ENCODE measurements around the gene DNAH14.

DNAH14 gene

GRCh38 chr1:225413708-225414375 is 484.4 kb downstream of the DNAH14 start:
- DNase-seq = no peak

- DNase-seq = no peak
Observed at GRCh38 chr1:225415307-225415706, 485.8 kb downstream of the DNAH14 start.

GRCh38 chr1:225415967-225416745 is 486.7 kb downstream of the DNAH14 start:
- DNase-seq = no peak

DNA sequence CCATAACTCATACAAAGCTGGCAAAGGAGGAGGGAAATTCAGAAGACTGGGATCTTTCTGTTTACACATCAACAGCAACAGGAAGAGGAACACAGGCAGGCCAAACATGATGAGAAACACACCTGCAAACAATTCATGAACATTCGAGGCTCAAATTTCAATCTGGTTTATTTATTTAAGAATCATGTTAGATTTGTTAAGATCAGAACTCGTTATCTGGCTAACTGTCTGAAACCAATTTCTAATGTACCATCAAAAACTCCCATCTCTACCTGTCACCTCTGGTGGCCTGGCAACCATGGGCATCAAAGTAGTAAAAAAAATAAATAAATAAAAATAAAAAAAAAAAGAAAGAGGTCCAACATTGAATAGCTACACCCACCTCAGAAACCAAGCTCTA is 488.6 kb downstream of the DNAH14 start:
- DNase-seq = no peak

- no peak for DNase-seq
Observed at GRCh38 chr1:225418598-225418997, 489.1 kb downstream of the DNAH14 start.

DNA sequence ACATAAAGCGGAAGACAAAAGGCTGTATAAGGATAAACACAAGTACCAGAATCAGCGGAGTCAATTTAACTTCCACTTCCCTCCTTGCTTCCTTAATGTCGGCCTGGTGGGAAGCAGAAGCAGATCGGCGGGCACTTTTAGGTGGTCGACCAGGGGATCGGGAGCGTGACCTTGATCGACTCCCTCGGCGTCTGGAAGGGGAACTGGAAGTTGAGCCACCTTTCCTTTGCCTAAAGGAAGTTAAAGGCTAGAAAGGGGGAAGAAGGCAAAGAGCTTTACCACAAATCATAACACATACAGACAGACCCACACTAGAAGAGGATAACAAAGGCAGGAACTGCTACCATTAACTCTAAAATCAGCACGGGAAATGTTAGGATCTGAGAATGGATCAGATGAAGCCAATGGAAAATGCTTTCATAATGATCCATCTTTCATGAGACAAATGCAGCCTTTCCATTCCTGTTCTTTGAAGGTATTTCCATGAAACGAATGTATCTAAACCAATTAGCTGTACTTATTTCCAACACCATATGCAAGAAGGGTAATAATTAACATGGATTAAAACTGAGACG is 492.6 kb downstream of the DNAH14 start:
- no peak for DNase-seq

DNA sequence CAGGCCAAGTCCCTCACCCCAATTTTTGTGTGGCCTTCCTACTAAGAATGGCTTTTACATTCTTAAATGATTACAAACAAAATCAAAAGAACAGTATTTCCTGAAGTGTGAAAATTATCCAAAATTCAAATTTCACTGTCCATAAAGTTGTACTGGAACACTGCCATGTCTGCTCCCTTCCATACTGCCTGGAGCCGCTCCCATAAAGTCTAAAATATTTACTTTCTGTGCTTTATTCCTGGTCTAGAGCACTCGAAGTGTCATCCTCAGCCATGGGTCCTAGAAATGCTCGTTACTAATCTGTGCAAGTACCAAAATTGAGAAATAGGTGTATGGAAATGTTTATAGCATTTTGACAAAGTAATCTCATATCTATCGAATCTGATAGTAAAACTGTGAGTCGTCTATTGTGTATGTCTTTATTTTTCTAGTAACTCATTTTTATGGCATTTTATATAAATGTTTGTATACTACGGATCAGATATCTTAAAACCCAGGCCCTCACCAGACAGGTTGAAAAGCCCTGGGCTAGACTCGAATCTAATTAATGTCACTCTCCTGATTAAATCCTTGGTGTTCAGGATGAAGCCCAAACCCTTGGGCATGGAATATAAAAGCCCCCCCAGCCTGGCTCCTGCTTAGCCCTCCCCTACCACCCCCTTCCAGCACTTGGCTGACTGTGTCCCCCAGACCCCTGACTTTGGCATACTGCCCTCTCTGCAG is 493.5 kb downstream of the DNAH14 start:
- DNase-seq = no peak

DNA sequence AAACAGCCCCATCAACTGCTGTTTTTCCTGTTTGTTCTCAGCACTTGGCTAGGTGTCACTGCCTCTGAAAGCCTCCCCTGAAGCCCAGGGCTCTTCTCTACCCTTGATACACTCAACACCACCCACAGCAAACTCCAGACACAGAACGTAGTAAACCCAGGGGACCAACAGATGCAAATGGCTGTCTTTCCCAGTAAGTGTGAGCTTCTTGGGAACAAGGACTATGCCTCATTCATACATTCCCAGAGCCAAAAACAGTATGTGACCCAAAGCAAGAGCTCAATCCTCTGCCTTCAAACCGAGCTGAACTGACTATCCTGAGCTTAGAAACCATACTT is 494.0 kb downstream of the DNAH14 start:
- DNase-seq = no peak

GRCh38 chr1:225424562-225425200 is 495.2 kb downstream of the DNAH14 start:
- DNase-seq = no peak

DNA sequence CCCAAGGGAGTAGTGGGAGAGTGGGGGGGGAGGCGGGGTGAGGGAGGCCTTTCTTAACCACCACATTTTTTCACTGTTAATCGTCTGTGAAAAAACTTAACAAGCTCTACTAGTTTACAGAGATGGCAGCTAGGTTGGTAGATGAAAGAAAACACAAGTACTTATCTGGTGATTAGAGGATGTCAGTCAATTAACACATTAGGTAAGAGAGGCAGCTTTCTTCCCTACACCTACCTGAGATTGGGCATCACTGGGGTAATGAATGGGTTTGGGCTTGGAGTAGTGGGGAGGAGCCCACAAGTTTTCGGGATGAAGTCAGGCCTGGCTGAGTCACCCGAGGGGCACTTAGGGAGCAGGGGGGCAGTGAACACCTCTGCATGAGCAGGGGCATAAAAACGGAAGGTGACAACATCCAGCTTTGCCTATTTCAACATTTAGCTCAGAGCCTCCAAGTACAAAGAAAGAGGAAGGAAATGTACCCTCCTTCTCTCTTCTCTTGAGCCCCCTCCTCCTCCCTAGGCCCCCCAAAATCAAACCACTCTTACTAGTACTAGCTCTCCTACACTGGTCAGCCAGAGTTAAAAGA is 495.8 kb downstream of the DNAH14 start:
- DNase-seq = no peak

DNA sequence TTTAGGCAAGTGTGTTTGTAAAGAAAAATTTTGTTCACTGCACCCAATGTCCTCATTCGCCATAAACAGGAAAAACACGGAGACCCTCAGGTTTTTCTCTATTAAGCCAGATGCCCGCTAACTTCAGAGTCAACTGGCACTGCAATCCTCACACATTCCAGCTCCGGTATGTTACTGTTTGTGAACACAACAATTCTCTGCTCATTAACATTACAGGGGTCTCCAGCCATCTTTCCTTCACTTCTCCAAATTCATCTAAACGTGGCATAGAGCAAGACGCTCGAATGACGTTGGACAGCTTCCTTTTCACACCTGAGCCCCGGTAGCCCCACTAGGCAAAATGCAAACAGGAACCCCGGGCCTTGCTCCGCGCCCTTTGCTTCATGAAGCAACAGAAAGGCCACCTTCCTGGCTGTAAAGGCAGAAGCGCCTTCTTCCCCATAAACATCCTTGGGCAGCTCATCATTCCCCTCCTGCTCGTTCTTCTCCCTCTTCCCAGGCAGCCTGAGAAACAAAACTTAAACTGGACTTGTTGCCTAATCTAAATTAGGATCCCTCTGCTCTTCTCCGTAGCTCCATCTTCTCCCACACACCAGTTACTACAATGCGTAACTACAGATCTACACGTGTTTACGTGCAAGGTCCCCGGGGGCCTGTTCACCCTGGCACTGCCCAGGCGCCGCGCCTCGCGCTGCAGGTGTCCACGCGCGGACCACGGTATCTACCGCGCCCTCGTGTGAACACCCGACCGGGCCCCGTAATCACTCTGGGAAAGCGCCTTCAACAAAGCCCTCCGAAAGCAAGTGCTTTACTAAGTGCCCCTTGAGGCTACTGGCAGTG is 497.1 kb downstream of the DNAH14 start:
- DNase-seq = peak; percentile 49

- peak; percentile 76 for DNase-seq
Observed at GRCh38 chr1:225427235-225428067, 498.0 kb downstream of the DNAH14 start, which contains the start of gene LBR. LBR (minus strand) TSS chr1:225428038; CDS start chr1:225424075, 3,963 bp downstream.

DNA sequence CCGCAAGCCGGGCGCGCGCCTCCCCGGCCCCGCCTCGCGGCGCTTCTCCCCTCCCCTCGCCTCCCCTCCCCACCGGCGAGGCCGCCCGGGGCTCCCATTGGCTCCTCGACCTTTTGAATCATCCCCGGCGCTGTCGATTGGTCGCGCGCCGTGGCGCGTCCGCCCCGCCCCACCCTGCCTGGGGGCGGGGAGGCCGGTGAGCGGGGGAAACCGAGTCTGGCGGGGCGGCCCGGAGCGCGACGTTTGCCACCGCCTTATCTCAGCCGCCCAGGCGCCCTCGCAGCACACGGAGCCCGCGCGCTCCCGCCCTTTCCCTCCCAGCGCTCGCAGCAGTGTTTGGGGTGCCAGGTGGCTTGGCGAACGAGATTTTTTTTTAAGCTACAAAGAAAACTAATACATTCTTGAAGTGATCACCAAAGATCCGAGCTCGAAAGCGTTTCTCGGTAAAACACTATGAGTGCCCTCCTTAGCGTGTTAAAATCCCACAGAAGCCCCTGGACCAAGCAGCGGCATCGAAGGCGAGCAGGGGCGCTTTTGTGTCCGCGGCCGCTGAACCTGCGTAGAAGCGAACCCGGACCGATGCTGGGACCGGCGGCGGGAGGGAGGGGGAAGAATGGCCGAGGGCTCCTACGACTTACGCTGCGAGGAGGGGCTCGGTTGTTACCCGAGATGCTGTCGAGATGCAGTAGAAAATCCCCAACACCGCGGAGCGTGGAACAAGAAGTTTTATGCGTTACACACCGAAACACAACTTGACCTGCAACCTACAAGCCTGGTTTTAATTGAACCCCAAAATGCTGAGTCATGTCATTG is 498.8 kb downstream of the DNAH14 start:
- peak; percentile 96 for DNase-seq

DNA sequence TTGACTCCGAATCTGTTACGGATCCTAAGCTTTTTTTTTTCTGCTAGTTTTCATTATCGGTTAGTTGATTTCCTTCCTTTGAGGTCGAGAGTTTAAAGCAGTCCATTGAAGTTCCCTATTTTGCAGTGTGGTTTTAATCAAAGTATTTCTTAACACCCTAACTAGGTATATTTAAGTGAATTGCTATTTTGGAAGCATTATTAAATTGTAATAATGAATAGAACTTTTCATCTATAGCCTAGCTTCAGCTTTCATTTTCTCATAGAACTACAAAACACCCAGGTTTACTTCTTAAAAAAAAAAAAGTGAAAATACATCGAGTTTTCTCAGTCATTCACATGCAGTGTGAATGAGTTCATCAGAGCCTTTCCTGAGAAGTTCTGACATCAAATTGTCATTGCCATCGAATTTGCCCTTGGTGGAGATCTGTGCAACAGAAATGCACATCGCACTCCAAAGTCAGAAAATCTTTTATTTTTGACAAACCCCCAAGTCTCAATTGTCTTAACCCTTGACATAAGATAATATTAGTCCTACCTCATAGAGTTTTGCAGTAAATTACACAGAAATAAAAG is 499.5 kb downstream of the DNAH14 start:
- no peak for DNase-seq

GRCh38 chr1:225430301-225430700 is 500.8 kb downstream of the DNAH14 start:
- DNase-seq = no peak

GRCh38 chr1:225431081-225431863 is 501.8 kb downstream of the DNAH14 start:
- no peak for DNase-seq

DNA sequence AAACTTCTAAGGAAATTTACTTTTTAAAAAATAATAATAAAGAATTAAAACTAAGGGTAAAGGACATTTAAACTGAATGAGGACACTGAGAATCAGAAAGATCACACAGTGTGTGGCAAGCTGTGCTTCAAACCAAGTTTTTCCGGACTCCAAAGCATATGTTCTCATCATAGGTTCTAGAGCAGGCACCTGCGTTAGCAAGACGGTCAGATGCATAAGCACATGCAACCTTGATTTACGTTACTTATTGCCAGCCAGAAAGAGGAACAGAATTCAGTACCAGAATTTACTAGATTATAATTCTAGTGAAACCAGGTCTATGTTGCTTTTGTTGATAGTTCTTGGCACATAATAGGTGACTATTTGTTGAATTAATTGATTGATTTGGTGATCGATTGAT is 504.6 kb downstream of the DNAH14 start:
- no peak for DNase-seq

GRCh38 chr1:225435076-225435475 is 505.6 kb downstream of the DNAH14 start:
- no peak for DNase-seq

GRCh38 chr1:225435487-225435886 is 506.0 kb downstream of the DNAH14 start:
- no peak for DNase-seq

All from femur (tissue), 1 donor.